NCI-H2029 (cell line): ENCODE data around the gene STEAP3.

Experiments used
- DNase-seq: peaks from one replicate; lab custom pipeline; 2025; lab: John Stamatoyannopoulos, UW

STEAP3 gene

DNA sequence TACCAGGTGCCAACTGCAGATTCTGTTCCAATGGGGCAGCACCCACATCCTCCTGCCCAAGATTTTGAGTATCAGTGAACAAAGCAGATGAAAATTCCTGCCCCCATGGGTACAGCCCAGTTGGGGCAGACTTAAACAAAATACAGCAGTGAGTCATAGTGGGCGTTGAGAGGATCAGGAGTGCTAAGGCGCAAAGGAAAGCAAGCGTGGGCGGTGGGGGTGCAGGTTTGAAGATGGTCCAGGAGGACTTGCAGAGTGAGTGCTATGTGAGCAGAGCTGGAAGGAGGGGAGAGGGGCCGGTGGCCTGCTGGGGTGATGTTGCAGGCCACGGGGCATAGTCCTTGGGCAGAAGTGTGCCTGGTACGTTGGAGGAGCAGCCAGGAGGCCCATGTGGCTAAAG is 24.7 kb downstream of the STEAP3 start:
- DNase-seq = no peak

DNA sequence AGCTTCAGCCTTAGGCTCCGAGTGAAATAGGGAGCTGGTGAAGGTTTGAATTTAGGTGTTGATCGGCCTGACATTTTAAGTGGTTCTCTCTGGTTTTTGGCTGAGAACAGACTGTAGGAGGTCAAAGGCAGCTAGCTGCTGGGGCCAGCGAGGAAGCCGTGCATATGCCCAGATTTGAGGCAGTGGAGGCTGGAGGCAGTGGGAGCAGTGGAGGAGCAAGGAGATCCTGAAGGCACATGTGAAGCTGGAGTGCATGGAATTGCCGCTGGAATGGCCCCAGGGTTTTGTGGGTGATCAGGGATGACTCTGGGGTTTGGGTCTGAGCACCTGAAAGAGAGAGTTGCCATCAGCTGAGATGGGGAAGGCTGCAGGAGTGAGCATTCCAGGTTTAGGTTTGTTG is 25.1 kb downstream of the STEAP3 start:
- DNase-seq = no peak

DNA sequence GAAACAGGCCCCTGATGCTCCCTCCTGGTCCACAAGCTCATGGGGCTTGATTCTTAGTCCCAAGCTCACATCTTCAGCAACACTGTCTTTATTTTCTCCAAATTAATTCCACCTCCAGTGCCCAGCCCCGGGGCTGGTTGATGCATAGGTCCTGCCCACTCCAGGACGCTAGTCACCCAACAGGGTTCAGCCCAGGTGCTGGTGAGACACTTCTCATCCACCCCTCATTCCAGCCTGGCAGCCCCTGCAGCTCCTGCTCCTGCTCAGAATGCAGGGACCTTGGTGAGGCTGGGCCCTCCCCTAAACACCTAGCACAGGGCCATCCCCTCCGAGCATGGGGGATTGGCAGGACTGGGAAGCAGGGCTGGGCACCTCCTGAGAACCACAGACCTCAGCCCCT is 25.7 kb downstream of the STEAP3 start:
- no peak for DNase-seq

GRCh38 chr2:119249855-119250717 is 26.5 kb downstream of the STEAP3 start:
- DNase-seq = no peak

GRCh38 chr2:119250718-119251290 is 27.2 kb downstream of the STEAP3 start:
- no peak for DNase-seq

GRCh38 chr2:119251652-119252051 is 28.0 kb downstream of the STEAP3 start:
- DNase-seq = no peak

DNA sequence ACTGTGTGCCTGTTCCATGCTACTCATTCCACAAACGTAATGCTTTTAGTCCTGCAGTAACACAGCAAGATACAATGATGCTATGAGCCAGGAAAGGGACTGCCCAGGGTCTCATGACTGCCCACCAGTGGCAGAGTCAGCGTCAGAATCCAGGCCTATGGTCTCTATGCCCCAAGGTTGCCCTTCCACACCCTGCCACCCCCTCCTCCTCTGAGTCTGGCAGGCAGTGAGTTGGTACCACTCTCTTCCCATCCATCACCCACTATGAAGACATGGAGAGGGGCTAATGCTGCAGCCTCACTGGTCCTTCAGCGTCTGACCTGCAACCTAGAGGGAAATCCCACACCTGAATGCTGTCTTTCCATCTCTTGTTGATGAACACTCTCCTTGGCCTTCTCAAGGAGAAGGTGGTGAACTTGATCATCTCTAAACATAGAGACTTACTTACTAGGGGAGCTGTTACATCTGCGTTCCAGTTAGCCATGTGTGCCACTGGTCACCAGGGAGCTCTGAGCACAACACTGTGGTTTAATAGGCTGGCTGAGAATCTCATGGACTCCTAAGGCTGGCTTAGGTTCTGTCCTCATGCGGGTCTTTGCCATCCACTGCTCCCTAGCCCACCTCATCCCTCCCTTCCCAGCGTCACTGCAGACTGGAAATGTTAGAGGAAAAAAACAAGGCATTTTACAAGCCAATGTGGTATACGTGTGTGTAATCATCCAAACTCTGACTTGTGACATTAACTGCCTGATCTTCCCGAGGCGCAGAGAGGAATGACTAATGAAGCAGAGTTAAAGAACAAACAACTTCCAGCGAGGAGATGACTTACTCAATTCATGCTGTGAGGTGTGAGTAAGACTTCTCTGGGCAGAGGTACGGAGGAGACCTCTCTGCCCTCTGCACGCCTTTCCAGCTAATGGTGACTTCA is 28.8 kb downstream of the STEAP3 start:
- no peak for DNase-seq

DNA sequence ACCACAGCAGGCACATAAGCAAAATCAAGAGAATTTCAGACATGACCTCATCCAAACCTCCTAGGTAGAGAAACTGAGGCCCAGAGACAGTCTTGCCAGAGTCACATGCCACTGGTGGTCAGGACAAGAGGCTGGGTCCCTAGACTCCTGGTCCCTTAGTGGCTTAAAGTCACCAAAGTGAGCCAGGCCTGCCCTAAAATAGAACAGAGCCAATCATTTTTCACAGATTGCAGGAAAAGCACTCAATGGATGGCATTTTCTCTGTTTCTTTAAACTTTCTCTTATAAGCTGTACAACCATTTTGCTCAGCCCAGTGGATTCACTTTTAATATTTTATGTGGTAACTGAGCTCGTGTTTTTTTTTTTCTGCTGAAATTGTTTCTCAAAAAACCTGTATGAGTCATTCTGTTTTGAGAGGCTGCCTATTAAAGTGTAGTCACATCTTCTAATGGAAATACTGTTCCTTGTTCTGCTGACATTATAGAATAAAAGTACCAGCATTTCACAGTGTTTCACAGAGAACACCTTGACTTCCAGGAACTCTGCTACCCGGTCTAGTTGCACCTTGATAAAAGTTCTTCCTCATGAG is 29.6 kb downstream of the STEAP3 start:
- DNase-seq = no peak

GRCh38 chr2:119253760-119254600 is 30.3 kb downstream of the STEAP3 start:
- DNase-seq = no peak

DNA sequence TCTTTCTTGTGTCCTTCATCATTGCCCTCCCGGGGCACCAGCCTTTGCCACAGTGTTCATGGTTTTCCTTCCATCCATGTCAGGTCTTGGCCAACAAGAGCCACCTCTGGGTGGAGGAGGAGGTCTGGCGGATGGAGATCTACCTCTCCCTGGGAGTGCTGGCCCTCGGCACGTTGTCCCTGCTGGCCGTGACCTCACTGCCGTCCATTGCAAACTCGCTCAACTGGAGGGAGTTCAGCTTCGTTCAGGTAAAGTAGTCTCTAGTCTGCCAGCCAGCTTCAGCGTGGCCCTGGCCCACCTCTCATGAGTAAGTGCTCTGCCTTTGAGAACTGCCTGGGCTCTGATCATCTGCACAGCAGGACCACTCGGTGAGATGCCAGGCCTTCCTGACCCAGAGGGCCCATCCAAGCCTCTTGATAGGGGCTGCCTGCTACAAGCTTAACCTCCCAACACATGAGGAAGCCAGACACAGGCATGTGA is 31.0 kb downstream of the STEAP3 start:
- no peak for DNase-seq

- peak; percentile 52 for DNase-seq
Measured at GRCh38 chr2:119255760-119256581, 32.3 kb downstream of the STEAP3 start.

GRCh38 chr2:119256582-119256921 is 32.9 kb downstream of the STEAP3 start:
- DNase-seq = no peak

DNA sequence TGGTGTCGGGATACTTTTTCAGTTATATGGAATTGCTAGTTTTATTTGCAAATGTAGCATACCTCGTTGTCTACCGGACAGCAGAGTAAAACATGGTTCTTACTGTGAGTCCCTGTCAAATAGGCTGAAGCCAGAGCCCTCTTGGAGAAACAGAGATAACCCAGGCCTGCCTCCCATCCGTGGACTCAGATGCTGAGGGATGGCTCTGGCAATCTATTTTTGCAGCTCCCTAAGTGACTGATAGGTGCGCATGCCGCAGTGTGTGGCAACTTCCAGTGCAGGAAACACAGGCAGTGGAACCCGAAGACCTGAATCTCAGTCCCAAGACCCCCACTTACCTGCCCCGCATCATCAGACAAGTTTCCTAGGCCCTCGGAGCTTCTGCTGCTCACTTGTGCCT is 33.6 kb downstream of the STEAP3 start:
- no peak for DNase-seq

- no peak for DNase-seq
Measured at GRCh38 chr2:119259296-119259860, 35.7 kb downstream of the STEAP3 start.

- DNase-seq = no peak
Measured at GRCh38 chr2:119260646-119261492, 37.2 kb downstream of the STEAP3 start.

GRCh38 chr2:119261493-119262225 is 38.0 kb downstream of the STEAP3 start:
- no peak for DNase-seq

- no peak for DNase-seq
Measured at GRCh38 chr2:119263025-119263424, 39.4 kb downstream of the STEAP3 start.

GRCh38 chr2:119263656-119264055 is 40.0 kb downstream of the STEAP3 start:
- no peak for DNase-seq
